Activated CD4-positive, alpha-beta memory T cell treated with anti-CD3 and anti-CD28 coated beads, Interleukin-2, amount 10 ng/mL, durations not matched to agents 7 days and 5 days (primary cell): ENCODE data around the gene PRR14L. TPM values are rescaled to one million over a fixed set of nuclear protein-coding genes. Genes with fewer than 3 reads are reported as not detected.
"Not testable (repeated sequence)": the region's sequence is repeated elsewhere in the genome, so short reads cannot be mapped to it uniquely, and the experiment has no call there.

Source experiments
- CTCF ChIA-PET: fragments of 350-600 bp; sonication (Branson Sonifier 250); formaldehyde crosslinking; loops from one replicate; lab custom pipeline; 2021; ENCODE audit warnings: antibody characterized with exemption, inconsistent platforms; lab: Charles Lee
- POLR2A ChIA-PET: fragments of 350-600 bp; sonication (Branson Sonifier 250); formaldehyde crosslinking; loops from one replicate; lab custom pipeline; 2021; ENCODE audit warnings: antibody characterized with exemption; lab: Charles Lee
- DNase-seq: peaks from one replicate; pipeline ENCODE4 v3.0.0-alpha.2; 2020
- H3K27ac Mint-ChIP-seq: one replicate; pipeline ENCODE4 v1.8.0; 2021; ENCODE audit warnings: mild to moderate bottlenecking, mixed read lengths
- H3K27me3 Mint-ChIP-seq: one replicate; pipeline ENCODE4 v1.8.0; 2021; ENCODE audit warnings: mixed read lengths
- H3K36me3 Mint-ChIP-seq: one replicate; pipeline ENCODE4 v1.8.0; 2021; ENCODE audit warnings: low read depth, mixed read lengths
- H3K4me1 Mint-ChIP-seq: one replicate; pipeline ENCODE4 v1.8.0; 2021; ENCODE audit warnings: mixed read lengths
- H3K4me3 Mint-ChIP-seq: one replicate; pipeline ENCODE4 v1.8.0; 2021; ENCODE audit warnings: mild to moderate bottlenecking, mixed read lengths
- H3K9me3 Mint-ChIP-seq: one replicate; pipeline ENCODE4 v1.8.0; 2021; ENCODE audit warnings: mixed read lengths
- total RNA-seq, 2 experiments: library from RNA; stranded (reverse); gene quantifications; one replicate each; pipeline ENCODE4 v1.2.3, GENCODE V29; 2021

Gene PRR14L
- total RNA-seq, 2 experiments from 2014 or later, result 56.3 to 61.3 TPM

GRCh38 chr22:31737932-31738331 lies 12.0 kb downstream of the PRR14L start:
- ChIA-PET CTCF (interaction anchor here (1.2 kb wide), 1 partner anchor 71 kb away, joined by 3 read pairs; no protein-coding TSS in a partner anchor), POLR2A (interaction anchor here (0.6 to 1.7 kb wide), 2 partner anchors 11 to 76 kb away, joined by 3 to 5 read pairs; partner anchors contain the start of genes PISD and PRR14L)
- no peak overlapping the region for H3K27ac Mint-ChIP-seq
- no peak overlapping the region for H3K4me3 Mint-ChIP-seq
- no peaks in the 10 kb centered on the region for H3K27me3 Mint-ChIP-seq
- H3K36me3 Mint-ChIP-seq, result peaks cover 60% of the 10 kb centered on the region
- H3K9me3 Mint-ChIP-seq, result no peaks in the 10 kb centered on the region
- DNase-seq, result no peak
- H3K4me1 Mint-ChIP-seq, result peaks cover 49% of the 10 kb centered on the region

GRCh38 chr22:31736458-31736857 lies 13.5 kb downstream of the PRR14L start:
- ChIA-PET POLR2A (no interaction called here), CTCF (no interaction called here)
- Mint-ChIP-seq H3K27ac (no peak overlapping the region), H3K36me3 (peaks cover 53% of the 10 kb centered on the region), H3K4me3 (no peak overlapping the region), H3K4me1 (peaks cover 39% of the 10 kb centered on the region), H3K9me3 (no peaks in the 10 kb centered on the region), H3K27me3 (no peaks in the 10 kb centered on the region)
- DNase-seq, result no peak

GRCh38 chr22:31734512-31734911 lies 15.4 kb downstream of the PRR14L start:
- H3K4me3 Mint-ChIP-seq, result no peak overlapping the region
- ChIA-PET CTCF (no interaction called here), POLR2A (no interaction called here)
- H3K9me3 Mint-ChIP-seq, result no peaks in the 10 kb centered on the region
- no peak for DNase-seq
- H3K4me1 Mint-ChIP-seq, result peaks cover 31% of the 10 kb centered on the region
- no peaks in the 10 kb centered on the region for H3K27me3 Mint-ChIP-seq
- H3K27ac Mint-ChIP-seq, result no peak overlapping the region
- H3K36me3 Mint-ChIP-seq, result peaks cover 42% of the 10 kb centered on the region

- peaks cover 35% of the 10 kb centered on the region for H3K36me3 Mint-ChIP-seq
- no peaks in the 10 kb centered on the region for H3K9me3 Mint-ChIP-seq
- ChIA-PET CTCF (no interaction called here), POLR2A (interaction anchor here (0.7 kb wide), 1 partner anchor 1377 kb away, joined by 3 read pairs; no protein-coding TSS in a partner anchor)
- peak overlapping the region; percentile 6 for H3K27ac Mint-ChIP-seq
- no peak overlapping the region for H3K4me3 Mint-ChIP-seq
- H3K4me1 Mint-ChIP-seq, result peaks cover 25% of the 10 kb centered on the region
- DNase-seq, result no peak
- H3K27me3 Mint-ChIP-seq, result no peaks in the 10 kb centered on the region
These were observed 16.3 kb downstream of the PRR14L start for GRCh38 chr22:31733580-31734079.

GRCh38 chr22:31732089-31732829 lies 17.7 kb downstream of the PRR14L start:
- Mint-ChIP-seq H3K27me3 (no peaks in the 10 kb centered on the region), H3K4me1 (peaks cover 13% of the 10 kb centered on the region), H3K27ac (no peak overlapping the region), H3K36me3 (peaks cover 31% of the 10 kb centered on the region), H3K9me3 (no peaks in the 10 kb centered on the region), H3K4me3 (no peak overlapping the region)
- no peak for DNase-seq
- CTCF ChIA-PET, result interaction anchor here (0.5 kb wide), 1 partner anchor 104 kb away, joined by 3 read pairs; no protein-coding TSS in a partner anchor
- POLR2A ChIA-PET, result no interaction called here

- H3K9me3 Mint-ChIP-seq, result no peaks in the 10 kb centered on the region
- CTCF ChIA-PET, result interaction anchor here (1.2 kb wide), 1 partner anchor 9 kb away, joined by 3 read pairs; no protein-coding TSS in a partner anchor
- H3K4me3 Mint-ChIP-seq, result no peak overlapping the region
- H3K36me3 Mint-ChIP-seq, result peaks cover 26% of the 10 kb centered on the region
- peaks cover 11% of the 10 kb centered on the region for H3K4me1 Mint-ChIP-seq
- H3K27me3 Mint-ChIP-seq, result no peaks in the 10 kb centered on the region
- DNase-seq, result no peak
- POLR2A ChIA-PET, result no interaction called here
- no peak overlapping the region for H3K27ac Mint-ChIP-seq
These were observed 19.6 kb downstream of the PRR14L start for GRCh38 chr22:31730344-31730711.

GRCh38 chr22:31728857-31729256 lies 21.1 kb downstream of the PRR14L start:
- ChIA-PET CTCF (no interaction called here), POLR2A (no interaction called here)
- DNase-seq, result no peak
- peaks cover 24% of the 10 kb centered on the region for H3K36me3 Mint-ChIP-seq
- H3K4me3 Mint-ChIP-seq, result no peak overlapping the region
- H3K27ac Mint-ChIP-seq, result no peak overlapping the region
- peaks cover 4% of the 10 kb centered on the region for H3K4me1 Mint-ChIP-seq
- H3K27me3 Mint-ChIP-seq, result no peaks in the 10 kb centered on the region
- H3K9me3 Mint-ChIP-seq, result no peaks in the 10 kb centered on the region

- H3K4me3 Mint-ChIP-seq, result no peak overlapping the region
- no peaks in the 10 kb centered on the region for H3K4me1 Mint-ChIP-seq
- CTCF ChIA-PET, result no interaction called here
These were observed 23.2 kb downstream of the PRR14L start for GRCh38 chr22:31726692-31727091.

GRCh38 chr22:31723723-31724122 lies 26.2 kb downstream of the PRR14L start:
- Mint-ChIP-seq H3K9me3 (no peaks in the 10 kb centered on the region), H3K4me1 (no peaks in the 10 kb centered on the region), H3K4me3 (no peak overlapping the region), H3K27me3 (no peaks in the 10 kb centered on the region), H3K36me3 (peaks cover 40% of the 10 kb centered on the region), H3K27ac (peak overlapping the region; percentile 31)
- ChIA-PET POLR2A (no interaction called here), CTCF (no interaction called here)
- DNase-seq, result no peak

More at GRCh38 chr22:31726692-31727091, 23.2 kb downstream of the PRR14L start:
- POLR2A ChIA-PET, result interaction anchor here (0.9 kb wide), 1 partner anchor 22 kb away, joined by 3 read pairs; no protein-coding TSS in a partner anchor
- Mint-ChIP-seq H3K27me3 (no peaks in the 10 kb centered on the region), H3K36me3 (peaks cover 28% of the 10 kb centered on the region), H3K27ac (no peak overlapping the region), H3K9me3 (no peaks in the 10 kb centered on the region)
- no peak for DNase-seq

- H3K9me3 Mint-ChIP-seq, result no peaks in the 10 kb centered on the region
- POLR2A ChIA-PET, result no interaction called here
- CTCF ChIA-PET, result no interaction called here
These were observed 30.0 kb downstream of the PRR14L start for GRCh38 chr22:31719850-31720471.

GRCh38 chr22:31715147-31715778 lies 34.7 kb downstream of the PRR14L start:
- peaks cover 61% of the 10 kb centered on the region for H3K36me3 Mint-ChIP-seq

More at GRCh38 chr22:31719850-31720471, 30.0 kb downstream of the PRR14L start:
- no peak overlapping the region for H3K27ac Mint-ChIP-seq
- H3K36me3 Mint-ChIP-seq, result peaks cover 56% of the 10 kb centered on the region
- H3K27me3 Mint-ChIP-seq, result no peaks in the 10 kb centered on the region
- no peak for DNase-seq
- no peaks in the 10 kb centered on the region for H3K4me1 Mint-ChIP-seq
- no peak overlapping the region for H3K4me3 Mint-ChIP-seq

GRCh38 chr22:31711226-31711625 lies 38.7 kb downstream of the PRR14L start:
- H3K4me1 Mint-ChIP-seq, POLR2A ChIA-PET, H3K27ac Mint-ChIP-seq, H3K4me3 Mint-ChIP-seq, H3K9me3 Mint-ChIP-seq, H3K27me3 Mint-ChIP-seq, CTCF ChIA-PET, DNase-seq: not testable (repeated sequence)
- peaks cover 49% of the 10 kb centered on the region for H3K36me3 Mint-ChIP-seq

More at GRCh38 chr22:31715147-31715778, 34.7 kb downstream of the PRR14L start:
- no peak overlapping the region for H3K4me3 Mint-ChIP-seq
- H3K27me3 Mint-ChIP-seq, result no peaks in the 10 kb centered on the region
- CTCF ChIA-PET, result no interaction called here
- POLR2A ChIA-PET, result no interaction called here
- no peak overlapping the region for H3K27ac Mint-ChIP-seq
- H3K4me1 Mint-ChIP-seq, result no peaks in the 10 kb centered on the region
- no peaks in the 10 kb centered on the region for H3K9me3 Mint-ChIP-seq
- DNase-seq, result no peak

- ChIA-PET CTCF (interaction anchor here (0.6 kb wide), 1 partner anchor 54 kb away, joined by 3 read pairs; no protein-coding TSS in a partner anchor), POLR2A (no interaction called here)
- no peak overlapping the region for H3K27ac Mint-ChIP-seq
- H3K27me3 Mint-ChIP-seq, result no peaks in the 10 kb centered on the region
- H3K4me3 Mint-ChIP-seq, result no peak overlapping the region
- peaks cover 40% of the 10 kb centered on the region for H3K36me3 Mint-ChIP-seq
- H3K9me3 Mint-ChIP-seq, result no peaks in the 10 kb centered on the region
- no peaks in the 10 kb centered on the region for H3K4me1 Mint-ChIP-seq
- no peak for DNase-seq
These were observed 42.4 kb downstream of the PRR14L start for GRCh38 chr22:31707519-31707918.
